LHCN-M2 (cell line): ENCODE data around the gene NDFIP1. TPM values are rescaled to one million over a fixed set of nuclear protein-coding genes. Genes with fewer than 3 reads are reported as not detected.

Experiments
- DNase-seq: peaks from one replicate; pipeline ENCODE4 v3.0.0-alpha.2; 2012; ENCODE audit warnings: low read depth
- total RNA-seq: library from RNA; depleted of rRNA; stranded (reverse); fragments of >200 nt; gene quantifications from 2 replicates; pipeline ENCODE4 v1.2.3, GENCODE V29; 2014

Gene NDFIP1
- total RNA-seq, 1 experiment from 2014 or later, result 43.5 TPM

DNA sequence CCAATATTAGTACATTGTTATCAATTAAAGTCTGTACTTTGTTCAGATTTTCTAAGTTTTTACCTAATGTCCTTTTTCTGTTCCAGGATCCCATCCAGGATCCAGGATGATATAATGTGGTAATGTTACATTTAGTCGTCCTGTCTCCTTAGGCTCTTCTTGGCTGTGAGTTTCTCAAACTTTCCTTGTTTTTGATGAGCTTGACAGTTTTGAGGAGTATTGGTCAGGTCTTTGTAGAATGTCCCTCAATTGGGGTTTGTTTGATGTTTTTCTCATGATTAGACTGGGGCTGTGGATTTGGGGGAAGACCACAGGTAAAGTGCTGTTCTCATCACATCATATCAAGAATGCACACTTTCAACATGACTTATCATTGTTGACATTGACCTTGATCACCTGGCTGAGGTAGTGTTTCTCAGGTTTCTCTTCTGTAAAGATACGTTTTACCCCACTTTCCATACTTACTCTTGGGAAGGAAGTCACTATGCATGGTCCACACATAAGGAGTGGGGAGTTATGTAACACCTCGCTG is 9.6 kb downstream of the NDFIP1 start:
- DNase-seq, result no peak

DNA sequence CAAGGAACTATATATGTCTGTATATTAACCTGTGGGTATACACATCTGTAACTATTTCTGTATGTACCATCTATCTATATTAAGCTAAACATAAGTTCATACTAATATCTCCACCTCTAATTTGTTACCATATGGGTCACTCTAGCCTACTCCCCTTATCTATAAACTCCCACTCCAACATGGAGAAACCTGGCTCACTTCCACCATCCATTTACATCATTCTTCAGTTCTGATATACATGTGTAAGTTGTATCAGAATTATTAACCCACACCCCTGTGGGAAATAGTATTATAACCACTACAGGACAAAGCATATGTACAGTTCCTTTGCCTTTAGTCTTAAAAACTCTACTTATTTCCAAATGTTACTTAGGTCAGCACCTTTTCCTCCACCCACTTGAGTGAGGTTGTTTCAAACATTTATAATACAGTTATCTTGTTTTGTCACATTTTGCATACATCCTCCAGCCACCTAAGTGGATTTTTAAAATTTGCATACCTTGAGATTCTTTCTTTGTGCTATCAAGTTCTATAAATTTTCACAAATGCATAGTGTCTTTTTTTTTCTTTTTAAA is 10.6 kb downstream of the NDFIP1 start:
- no peak for DNase-seq

DNA sequence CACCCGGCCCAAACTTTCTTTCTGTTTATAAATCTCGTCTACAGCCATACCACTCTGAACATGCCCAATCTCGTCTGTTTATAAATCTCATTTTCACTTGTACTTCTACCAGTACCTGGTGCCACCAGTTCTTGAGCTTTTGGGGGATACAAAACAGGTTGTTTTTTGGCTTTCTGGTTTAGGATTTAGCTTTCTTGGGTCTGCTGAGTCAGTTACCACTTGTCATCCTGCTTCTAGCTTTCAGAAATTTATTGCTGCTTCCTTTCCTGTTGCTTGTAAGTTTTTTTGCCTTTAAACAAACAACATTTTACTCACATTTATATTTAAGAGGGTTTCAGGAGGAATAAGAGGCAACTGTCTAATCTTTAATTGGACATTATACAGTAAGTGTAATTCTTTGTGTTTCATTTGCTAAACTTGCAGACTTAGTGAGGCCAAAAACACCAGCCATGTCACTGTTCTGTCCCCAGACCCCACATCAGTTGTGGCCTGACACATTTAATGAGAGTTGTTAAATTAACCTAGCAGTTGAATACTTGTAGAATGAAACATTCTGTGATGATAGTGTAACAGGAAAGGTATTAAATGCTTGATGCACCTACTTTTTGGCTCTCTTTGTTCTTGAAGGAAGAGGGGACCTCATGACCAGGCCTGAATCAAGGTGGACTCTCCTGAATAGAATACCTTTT is 11.8 kb downstream of the NDFIP1 start:
- no peak for DNase-seq

DNA sequence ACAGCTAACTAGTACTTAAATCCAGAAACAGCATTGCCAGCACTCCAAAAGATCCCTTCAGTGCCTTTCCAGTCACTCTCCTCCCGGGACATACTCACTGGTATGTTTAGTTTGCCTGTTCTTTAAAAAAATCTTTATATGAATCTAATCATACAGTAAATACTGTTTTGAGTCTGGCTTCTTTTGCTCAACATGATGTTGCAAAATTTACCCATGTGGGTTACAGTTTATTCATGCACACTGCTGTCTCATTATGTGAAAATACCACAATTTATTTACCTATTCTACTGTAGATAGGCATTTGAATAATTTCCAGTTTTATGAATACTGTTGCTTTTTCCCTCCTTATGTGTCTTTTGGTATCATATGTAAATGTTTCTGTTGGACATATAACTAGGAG is 13.5 kb downstream of the NDFIP1 start:
- no peak for DNase-seq

DNA sequence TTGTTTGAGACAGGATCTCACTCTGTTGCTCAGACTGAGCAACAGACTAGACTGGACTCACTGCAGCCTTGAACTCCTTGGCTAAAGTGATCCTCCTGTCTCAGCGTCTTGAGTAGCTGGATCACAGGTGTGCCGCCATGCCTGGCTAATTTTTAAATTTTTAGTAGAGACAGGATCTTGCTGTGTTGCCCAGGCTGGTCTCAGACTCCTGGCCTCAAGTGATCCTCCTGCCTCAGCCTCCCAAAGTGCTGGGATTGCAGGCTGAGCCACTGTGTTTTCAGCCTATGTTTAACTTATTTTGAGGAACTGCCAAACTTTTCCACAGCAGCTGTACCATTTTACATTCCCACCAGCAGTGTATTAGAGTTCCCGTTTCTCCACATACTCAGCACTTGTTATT is 16.8 kb downstream of the NDFIP1 start:
- DNase-seq, result no peak

DNA sequence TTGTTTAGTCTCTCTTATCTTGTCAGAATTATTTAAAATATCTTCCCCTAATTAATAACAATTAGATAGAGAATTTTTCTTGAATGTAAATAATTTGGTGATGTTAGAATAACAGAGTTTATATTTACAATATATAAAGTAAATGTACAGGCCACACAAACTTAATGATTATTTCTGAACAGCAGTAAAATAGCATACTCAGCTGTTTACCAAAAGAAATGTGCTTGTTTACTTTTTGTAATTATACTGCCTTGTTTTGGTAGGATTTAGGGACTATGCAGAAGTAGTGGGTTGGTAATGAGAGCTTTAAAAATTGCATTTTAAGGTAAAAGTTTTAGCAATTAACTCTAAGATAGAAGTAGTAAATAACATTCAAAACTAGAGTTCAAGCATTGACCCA is 17.4 kb downstream of the NDFIP1 start:
- DNase-seq, result no peak

DNA sequence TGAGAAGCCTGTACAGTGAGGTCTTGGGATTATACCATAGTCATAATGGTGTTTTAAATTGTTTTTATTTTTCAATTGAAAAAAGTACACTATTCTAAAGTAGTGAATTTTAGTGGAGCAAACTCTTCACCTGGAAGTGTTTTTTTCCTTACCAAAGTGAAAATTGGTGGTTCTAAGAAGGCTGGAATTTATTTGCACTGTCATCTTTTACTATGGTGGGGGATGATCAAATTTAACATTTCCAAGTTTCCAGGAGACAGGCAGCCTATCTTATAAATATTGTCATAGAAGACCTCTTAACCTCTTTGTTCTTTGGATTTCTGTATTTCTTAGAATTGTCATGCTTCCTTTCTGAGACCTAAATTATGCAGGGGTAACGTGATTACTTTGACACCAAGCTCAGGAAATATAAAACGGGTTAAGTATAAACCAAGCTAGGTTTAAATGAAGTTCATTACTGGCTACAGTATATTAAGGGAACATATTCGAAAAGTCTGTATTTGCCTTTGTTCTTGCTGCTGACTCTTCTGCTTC is 20.2 kb downstream of the NDFIP1 start:
- no peak for DNase-seq

DNA sequence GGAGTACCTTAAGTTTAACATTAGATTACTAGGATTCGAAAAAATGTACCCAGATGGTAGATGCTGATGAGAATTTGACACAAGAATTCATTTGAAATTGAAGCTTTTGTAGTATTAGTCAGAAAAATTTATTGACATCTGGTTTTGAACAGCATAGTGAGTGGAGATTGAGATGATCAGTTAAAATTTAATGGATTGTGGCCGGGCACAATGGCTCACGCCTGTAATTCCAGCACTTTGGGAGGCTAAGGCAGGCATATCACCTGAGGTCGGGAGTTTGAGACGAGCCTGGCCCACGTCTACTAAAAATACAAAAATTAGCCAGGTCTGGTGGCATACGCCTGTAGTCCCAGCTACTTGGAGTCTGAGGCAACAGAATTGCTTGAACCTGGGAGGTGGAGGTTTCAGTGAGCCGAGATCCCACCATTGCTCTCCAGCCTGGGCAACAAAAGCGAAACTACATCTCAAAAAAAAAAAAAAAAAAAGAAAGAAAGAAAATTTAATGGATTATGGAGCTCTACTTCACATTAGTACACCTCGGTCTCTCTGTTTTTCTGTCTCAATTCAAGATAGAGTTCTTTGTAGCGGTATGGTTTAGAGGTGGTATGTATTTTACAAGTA is 21.0 kb downstream of the NDFIP1 start:
- no peak for DNase-seq

DNA sequence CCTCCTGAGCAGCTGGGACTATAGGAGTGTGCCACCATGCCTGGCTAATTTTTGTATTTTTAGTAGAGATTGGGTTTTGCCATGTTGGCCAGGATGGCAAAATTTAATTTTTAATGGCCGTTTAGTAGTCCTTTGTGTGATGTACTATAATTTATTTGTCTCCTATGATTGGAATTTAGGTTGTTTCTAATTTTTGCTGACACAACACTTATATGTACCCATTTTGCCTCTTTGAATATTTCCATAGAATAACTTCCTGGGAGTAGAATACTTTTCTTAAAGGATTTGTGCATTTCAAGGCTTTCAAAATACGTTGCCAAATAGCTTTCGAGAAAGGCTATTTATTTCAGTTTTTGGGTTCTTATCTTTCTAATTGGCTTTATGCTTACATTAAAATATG is 22.8 kb downstream of the NDFIP1 start:
- DNase-seq, result no peak

DNA sequence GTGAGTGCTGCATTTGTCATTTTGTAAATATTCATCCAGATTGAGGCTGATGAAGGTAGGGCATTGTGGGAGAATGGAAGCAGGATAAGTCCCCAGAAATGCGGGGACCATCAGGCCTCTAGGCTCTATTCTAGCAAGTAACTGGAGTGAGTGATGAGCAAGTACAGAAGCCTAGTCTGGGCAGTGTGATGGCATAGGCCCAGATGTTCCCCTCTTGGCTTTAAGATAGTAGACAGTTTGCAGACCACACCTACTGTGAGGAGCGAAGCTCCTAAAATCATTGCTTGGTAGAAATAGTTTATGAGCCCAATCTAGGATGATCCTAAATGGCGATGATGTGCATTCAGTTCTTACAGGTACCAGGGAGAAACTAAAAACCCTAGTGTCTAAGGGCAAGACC is 24.3 kb downstream of the NDFIP1 start:
- no peak for DNase-seq

DNA sequence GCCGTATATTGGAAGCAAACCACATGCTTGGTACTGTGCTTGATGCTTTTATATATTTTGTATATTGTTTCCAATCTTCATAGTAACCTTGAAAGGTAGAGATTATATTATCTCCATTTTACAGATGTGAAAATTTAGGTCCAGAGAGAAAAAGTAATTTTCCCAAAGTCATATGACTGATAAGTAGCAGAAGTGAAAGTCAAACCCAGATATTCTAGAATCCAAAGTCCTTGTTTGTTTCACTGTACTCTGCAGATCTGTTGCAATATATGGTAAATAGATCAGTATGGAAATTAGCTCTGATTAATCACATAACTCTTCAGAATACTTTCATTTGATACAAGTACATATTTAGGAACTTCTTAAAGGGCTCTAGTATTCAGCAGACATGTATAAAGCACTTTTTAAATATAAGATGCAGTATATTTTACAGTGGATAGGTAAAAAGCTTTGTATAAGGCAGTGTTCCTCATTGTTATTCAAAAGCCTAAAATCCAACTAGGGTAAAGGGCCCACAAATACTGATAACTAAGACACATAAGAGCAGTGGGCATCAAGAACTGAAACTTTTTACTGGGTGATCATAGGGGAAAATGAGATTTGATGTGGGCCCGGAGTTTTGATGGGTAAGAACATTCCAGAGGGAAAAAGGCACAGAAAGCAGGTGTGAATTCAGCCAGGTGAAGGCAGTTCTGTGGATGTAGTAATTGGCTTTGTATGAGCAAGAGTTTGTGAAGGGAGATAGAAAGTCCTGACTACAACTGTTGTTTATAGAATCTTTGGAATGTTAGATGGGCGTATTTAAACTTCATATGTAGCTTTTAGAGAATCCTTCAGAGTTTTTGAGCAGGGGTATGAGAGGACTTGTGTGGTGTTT is 25.0 kb downstream of the NDFIP1 start:
- DNase-seq, result no peak

DNA sequence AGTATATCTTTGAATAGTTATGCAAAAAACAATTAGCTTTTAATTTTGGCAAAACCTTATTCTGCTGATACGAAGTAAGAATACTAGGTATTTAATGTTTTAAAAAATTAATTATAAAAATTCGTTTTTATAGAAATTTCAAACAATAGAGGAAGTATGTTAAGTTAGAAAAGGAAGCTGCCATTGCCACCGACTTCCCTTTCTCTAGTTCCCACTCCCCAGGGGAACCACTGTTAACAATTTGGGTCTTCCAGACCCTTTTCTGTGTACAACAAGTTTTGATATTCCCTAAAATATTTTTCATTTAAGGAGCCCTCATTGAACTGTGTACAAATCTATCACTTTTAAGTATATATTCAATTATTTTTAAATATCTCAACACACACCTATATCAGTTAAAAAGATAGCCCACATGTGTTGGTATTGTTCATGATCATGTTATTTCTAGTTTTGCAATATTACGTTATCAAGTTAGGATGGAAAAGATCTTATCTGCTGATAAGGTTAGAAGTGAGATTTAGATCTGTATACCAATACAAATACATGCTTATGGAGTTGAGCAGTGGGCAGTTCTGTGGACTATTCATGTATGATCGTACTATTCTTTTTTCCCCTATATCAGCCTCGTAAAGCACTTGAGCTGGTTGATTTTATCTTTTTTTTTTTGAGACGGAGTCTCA is 25.9 kb downstream of the NDFIP1 start:
- no peak for DNase-seq

DNA sequence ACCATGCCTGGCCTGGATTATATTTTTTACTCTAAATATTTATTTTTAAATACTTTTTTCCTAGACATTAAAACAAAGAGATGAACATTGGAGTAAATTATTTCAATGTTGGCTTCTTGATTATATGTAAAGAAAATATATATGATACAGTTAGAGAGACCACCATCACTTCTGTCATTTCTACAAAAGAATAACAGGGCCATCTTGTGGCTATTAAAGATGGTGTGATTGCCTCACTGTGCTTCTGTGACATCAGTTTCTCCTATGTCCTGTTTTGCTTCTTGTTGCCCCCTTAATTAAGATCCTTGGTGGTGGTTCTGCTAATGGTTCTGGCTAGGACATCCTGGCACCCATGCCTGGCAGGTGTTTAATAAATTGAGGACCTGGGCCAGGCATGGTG is 32.9 kb downstream of the NDFIP1 start:
- no peak for DNase-seq

DNA sequence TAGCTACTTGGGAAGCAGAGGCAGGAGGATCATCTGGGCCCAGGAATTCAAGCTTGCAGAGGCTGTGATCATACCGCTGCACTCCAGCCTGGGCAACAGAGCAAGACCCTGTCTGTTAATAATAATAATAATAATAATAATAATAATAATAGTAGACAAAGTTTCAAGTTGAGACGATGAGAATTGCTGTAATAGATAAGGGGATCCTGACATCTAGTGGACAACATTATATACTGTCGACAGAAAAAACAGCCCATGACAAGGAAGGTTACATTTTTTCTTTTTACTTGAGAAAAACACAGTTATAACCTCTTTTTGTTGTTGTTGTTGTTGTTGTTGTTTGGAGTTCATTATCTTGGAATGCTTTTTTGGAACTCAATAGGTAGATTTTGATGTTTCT is 35.3 kb downstream of the NDFIP1 start:
- DNase-seq, result peak; percentile 34

DNA sequence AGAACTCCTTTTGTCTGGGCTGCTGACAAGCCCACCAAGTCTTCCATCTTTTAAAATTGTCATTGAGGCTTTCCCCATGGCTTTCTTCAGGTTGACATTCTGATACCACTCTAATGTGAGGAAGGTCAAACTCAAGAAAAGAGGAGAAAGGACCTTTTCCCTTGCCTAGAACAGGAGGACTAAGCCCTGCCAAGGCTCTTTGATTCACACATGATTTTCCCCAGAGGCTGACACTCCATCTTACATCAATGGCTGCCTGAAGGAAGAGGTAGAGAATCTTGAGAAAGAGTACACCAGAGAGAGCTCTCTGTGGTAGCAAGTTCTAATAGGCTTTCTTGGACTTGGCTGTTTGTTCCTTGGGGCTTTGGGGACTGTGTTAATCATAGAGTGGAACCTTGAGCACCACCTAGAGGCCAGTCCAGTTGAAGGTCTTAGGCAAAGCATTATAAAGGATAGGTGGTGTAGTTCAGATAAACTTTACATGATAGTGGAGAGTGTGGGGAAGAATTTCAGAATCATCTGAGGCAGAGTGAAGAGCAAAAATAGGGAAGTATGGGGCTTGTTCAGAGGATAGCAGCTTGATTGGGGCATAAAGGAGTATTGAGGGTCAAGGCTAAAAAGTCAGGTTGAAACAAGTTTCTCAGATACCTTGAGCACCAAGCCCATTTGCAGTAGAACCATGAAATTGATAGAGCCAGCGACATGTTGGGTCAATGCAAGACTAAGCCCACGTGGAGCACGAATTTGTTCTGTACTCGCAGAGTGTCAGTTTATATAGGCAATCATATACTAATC is 36.7 kb downstream of the NDFIP1 start:
- peak; percentile 68 for DNase-seq

DNA sequence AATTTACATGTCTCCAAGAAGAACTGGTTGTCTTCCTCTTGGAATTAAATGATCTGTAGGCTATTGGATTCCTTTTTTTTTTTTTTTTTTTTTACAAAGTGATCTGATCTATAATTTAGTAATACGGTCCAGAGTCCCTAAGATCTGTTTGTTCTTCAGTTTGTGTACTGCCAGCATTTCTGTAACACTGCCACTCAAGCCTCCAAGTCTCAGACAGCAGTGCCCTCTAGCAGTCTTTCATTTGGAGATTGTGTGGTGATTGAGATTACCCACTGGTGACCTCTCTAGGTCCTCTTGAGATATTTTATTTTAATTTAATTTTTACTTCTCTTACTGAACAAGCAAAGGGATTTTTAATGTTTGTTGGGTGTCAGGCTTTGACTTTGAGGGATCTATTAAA is 40.8 kb downstream of the NDFIP1 start:
- no peak for DNase-seq

DNA sequence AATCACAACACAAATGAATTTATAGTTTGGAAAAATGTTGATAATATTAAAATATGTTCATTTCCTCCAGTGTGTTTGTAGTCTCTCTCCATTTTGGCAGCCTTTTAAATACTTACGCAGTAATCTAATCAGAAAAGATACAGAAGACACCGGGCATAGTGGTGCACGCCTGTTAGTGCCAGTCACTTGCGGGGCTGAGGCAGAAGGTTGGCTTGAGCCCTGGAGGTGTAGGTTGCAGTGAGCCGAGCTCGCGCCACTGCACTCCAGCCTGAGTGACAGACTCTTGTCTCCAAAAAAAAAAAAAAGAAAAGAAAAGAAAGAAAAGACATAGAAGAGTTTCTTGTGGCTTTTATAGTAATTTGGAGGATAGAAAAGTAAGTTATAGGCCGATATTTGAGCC is 41.9 kb downstream of the NDFIP1 start:
- no peak for DNase-seq

DNA sequence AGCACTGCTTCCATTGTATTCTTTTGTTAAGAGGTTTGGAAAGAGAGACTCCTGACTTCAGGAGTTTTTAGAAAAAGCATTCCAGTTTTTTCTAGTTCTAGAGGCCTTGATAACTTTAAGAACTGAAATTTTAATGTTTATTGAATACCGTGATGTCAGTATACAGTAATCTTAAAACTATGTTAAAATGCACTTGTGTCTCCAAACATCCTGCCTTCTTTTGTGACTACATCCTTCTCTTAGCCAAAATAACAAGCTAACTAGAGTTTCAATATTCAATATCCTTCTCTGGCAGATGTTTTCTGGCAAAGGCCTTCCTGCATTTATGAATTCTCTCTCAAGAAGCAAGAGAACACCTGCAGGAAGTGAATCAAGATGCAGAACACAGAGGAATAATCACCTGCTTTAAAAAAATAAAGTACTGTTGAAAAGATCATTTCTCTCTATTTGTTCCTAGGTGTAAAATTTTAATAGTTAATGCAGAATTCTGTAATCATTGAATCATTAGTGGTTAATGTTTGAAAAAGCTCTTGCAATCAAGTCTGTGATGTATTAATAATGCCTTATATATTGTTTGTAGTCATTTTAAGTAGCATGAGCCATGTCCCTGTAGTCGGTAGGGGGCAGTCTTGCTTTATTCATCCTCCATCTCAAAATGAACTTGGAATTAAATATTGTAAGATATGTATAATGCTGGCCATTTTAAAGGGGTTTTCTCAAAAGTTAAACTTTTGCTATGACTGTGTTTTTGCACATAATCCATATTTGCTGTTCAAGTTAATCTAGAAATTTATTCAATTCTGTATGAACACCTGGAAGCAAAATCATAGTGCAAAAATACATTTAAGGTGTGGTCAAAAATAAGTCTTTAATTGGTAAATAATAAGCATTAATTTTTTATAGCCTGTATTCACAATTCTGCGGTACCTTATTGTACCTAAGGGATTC is 43.1 kb downstream of the NDFIP1 start:
- DNase-seq, result peak; percentile 70

DNA sequence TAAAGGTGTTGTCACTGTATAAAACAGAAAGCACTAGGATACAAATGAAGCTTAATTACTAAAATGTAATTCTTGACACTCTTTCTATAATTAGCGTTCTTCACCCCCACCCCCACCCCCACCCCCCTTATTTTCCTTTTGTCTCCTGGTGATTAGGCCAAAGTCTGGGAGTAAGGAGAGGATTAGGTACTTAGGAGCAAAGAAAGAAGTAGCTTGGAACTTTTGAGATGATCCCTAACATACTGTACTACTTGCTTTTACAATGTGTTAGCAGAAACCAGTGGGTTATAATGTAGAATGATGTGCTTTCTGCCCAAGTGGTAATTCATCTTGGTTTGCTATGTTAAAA is 43.8 kb downstream of the NDFIP1 start:
- no peak for DNase-seq
